GM19043 (cell line): Measurements from ENCODE around the gene ROPN1.

Experiments
- ATAC-seq: cut with Tn5 transposase; IDR thresholded peaks from one replicate; pipeline ENCODE4 v1.9.1; 2021; ENCODE audit warnings: low read depth; ENCODE audit not compliant: unreplicated experiment

The ROPN1 gene

GRCh38 chr3:123951522-123952447, 40.1 kb downstream of the ROPN1 start:
- ATAC-seq = no peak

GRCh38 chr3:123949641-123950040, 42.3 kb downstream of the ROPN1 start:
- no peak for ATAC-seq

- ATAC-seq = no peak
Observed at GRCh38 chr3:123948449-123948848, 43.5 kb downstream of the ROPN1 start.

DNA sequence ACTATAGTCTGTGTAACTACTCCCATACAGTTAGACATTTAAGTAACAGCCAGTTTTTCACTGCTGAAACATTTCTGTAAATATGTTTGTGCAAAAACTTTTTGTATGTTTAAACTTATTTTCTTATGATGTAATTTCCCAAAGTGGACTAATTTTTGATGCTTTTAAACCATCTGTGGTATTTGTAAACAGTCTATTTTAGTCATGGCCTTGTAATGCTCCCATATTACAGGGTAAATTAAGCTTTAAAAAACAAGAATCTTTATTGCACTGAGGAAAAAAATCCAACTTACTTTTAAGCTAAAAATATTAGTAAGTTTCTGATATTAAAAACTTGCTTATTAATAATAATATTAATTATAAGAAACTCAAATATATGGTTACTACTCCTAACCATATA, 44.4 kb downstream of the ROPN1 start:
- ATAC-seq = no peak

GRCh38 chr3:123941542-123941941, 50.4 kb downstream of the ROPN1 start:
- no peak for ATAC-seq

- no peak for ATAC-seq
Observed at GRCh38 chr3:123941121-123941520, 50.8 kb downstream of the ROPN1 start.

GRCh38 chr3:123939706-123940105, 52.2 kb downstream of the ROPN1 start:
- no peak for ATAC-seq

DNA sequence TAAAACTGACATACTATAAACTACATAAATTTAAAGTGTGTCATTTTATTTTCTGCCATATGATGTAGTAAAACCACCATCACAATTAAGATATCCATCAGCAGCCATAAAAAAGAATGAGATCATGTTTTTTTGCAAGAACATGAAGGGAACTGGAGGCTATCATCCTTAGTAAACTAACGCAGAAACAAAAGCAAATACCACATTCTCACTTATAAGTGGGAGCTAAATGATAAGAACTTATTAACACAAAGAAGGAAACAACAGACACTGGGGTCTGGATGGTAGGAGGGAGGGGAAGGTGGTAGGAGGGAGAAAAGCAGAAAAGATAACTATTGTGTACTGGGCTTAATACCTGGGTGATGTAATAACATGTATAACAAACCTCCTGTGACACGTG, 55.5 kb downstream of the ROPN1 start:
- no peak for ATAC-seq

- ATAC-seq = no peak
Observed at GRCh38 chr3:123935830-123936229, 56.1 kb downstream of the ROPN1 start.

- no peak for ATAC-seq
Observed at GRCh38 chr3:123934250-123934649, 57.7 kb downstream of the ROPN1 start.

DNA sequence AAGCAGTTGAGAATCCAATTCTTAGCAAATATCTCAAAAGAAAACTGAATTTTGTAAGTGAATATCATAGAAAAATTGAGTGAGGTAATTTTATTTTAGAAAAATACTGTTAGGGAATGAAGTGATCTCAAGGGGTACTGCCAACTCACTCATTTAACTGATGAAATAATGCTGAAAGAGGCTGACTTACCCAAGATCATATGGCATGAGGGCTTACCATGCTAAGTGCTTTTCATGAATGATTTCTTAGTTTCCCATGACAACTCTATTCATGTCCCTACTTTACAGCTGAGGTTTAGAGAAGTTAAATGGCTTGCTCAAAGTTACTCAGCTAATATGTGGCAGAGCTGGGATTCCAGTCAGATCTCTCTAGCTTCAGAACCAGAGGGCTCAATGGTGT, 61.5 kb downstream of the ROPN1 start:
- no peak for ATAC-seq

DNA sequence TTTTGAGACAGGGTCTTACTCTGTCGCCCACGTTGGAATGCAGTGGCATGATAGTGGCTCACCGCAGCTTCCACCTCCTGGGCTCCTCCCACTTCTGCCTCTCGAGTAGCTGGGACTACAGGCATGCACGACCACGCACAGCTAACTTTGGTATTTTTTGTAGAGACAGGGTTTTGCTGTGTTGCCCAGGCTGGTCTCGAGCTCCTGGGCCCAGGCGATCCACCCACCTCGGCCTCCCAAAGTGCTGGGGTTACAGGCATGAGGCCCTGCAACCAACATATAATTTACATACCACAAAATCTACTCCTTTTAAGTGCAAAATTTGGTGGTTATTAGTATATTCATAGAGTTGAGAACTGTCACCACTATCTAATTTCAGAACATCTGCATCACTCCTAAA, 62.6 kb downstream of the ROPN1 start:
- no peak for ATAC-seq

DNA sequence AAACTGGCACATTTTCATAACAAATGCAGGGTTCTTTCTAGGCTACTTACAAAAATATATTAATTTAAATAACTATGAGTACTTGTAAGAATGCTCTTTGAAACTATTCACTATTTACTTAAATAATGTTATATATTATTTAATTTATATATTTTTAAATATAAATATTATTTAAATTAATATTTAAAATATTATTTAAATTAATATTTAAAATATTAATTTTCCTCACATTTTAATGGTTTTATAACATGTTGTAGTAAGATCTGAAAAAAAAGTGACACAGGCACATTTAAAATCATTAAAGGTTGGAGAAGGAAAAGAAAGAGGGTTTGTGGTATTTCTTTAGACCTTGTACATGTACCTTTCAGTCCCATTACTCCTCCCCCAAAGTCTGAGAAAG, 65.5 kb downstream of the ROPN1 start:
- ATAC-seq = no peak

DNA sequence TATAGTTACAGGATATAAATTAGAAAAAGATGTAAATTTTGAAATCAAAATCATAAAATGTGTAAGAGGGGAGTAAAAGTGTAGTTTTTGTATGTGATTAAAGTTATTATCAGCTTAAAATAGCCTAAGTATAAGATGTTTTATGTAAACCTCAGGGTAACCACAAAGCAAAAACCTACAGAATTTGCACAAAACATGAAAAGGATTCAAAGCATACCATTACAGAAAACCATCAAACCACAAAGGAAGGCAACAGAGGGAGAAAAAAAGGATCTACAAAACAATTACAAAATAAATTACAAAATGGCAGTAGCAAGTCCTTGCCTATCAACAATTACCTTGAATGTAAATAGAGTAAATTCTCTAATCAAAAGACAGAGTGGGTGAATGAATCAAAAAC, 71.1 kb downstream of the ROPN1 start:
- no peak for ATAC-seq

GRCh38 chr3:123920383-123920782, 71.5 kb downstream of the ROPN1 start:
- no peak for ATAC-seq

- no peak for ATAC-seq
Observed at GRCh38 chr3:123919353-123919752, 72.6 kb downstream of the ROPN1 start.
